Renal pelvis (tissue), 4 donors: Measurements from ENCODE around the gene DTNBP1. TPM values are rescaled to one million over a fixed set of nuclear protein-coding genes. Genes with fewer than 3 reads are reported as not detected.

ENCODE experiments used
- DNase-seq: peaks from one replicate; pipeline ENCODE4 v3.0.0-alpha.2; 2013
- polyA plus RNA-seq, 3 donors: library from polyadenylated mRNA; unstranded; fragments of 120-200 nt; gene quantifications; one replicate each; pipeline ENCODE4 v1.2.1, GENCODE V29; 2013; ENCODE audit not compliant: insufficient read length in 3 of 3

DTNBP1 gene
- polyA plus RNA-seq, 3 donors: 20.7 to 27.5 (median 22.8) TPM

DNA sequence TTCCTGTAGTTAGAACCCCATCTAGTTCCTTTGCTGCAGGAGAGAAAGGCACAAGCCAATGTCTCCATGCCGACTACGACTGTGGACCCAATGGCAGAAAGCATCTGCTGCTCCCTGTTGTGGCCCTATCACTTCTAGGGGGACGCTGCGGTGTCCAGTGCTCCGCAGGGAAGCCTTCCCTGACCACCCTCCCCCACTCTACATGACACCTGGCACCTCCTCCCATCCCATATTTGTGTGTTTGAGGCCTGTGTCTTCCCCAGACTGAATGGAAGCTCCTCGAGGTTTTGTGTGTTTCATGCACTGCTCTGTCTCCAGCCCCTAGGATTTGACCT is 159.5 kb downstream of the DTNBP1 start:
- DNase-seq: no peak

DNA sequence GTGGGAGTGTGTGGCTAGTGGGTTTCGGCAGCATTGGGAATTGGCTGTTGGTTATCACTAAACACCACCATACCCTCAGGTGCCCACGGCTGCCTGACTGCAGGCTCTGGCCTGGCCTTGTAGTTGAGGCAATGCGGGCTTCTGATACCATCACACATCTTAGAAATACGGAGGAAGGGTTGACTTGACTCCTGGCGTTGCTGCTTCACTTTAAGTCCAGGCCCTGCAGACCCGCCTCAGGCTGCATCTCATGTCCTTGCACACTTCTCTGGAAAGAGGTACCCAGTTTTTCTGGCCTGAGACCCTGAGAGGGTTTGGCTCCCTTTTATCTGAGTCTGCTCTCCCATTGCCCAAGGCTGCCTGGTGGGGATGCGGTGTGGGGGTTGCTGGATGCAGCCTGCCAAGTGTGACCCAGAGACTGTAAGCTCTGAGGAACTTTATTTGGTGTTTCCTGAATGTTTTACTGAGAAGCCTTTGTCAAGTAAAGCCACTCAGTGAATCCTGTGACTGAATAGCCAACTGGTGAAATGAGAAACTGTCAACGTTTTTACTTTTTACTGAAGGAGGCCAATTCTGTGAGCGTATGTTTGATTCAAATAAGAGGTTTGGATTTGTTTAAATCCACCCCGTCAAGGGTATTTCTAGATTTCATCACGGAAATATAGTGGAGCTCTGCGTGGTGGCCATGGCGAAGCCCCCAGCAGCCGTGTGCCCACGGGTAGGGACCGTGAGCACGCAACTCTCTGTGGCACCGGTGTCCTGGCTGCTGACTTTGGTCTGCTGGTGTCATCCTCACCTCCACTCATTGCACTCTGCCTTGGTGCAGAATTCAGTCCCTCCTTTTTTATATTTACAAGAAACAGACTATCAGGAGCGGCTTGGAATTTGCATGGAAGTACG is 160.1 kb downstream of the DTNBP1 start:
- DNase-seq: no peak

DNA sequence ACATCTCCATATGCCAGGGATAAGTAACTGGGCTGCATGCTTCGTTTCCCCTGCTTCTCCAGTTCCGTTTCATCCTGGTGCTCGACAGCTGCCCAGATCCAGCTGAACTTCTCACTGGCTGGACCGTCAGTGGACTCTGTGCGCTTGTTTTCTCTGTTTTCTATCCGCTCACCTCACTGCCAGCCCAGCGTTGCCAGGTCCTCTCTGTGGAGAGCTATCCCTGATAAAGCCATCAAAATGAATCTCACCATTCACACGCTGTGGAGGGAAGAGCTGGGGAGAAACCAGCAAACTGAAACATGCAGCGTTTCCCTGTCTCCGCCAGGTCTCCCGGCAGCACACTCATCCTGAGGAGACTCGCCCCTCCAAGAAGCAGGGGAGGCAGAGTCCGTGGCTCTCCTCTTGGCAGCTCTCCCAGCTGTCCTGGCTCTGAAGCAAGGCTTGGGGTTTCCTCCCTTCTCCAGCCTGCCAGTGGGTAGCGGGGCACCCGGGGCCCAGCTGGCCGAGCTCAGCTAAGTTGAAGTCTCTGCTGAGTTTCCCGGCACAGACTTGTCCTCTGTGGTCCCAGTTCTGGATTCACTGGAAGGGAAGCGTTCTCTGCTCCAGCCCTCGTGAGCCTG is 160.9 kb downstream of the DTNBP1 start:
- DNase-seq: no peak

DNA sequence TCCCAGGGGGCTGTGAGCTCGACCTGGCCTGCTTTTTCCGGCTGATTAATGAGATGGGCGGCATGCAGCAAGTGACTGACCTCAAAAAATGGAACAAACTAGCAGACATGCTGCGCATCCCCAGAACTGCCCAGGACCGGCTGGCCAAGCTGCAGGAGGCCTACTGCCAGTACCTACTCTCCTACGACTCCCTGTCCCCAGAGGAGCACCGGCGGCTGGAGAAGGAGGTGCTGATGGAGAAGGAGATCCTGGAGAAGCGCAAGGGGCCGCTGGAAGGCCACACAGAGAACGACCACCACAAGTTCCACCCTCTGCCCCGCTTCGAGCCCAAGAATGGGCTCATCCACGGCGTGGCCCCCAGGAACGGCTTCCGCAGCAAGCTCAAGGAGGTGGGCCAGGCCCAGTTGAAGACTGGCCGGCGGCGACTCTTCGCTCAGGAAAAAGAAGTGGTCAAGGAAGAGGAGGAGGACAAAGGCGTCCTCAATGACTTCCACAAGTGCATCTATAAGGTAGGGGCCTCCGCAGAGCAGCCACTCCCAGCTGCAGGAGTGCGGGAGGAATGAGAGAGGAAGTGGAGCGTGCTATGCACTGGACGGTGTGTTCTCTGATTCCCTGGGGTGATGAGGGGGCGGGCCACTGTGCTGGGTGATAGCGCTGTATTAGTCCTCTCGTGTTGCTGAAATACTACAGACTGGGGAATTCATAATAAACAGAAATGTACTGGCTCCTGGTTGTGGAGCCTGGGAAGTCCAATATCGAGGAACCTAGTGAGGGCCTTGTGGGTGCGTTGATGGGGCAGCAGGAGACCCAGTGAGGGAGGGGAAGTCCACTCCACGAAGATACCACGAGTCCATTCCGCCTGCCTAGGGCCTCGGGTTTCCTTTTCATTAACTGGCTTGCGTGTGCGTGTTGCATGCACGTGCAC is 161.7 kb downstream of the DTNBP1 start:
- no peak for DNase-seq

DNA sequence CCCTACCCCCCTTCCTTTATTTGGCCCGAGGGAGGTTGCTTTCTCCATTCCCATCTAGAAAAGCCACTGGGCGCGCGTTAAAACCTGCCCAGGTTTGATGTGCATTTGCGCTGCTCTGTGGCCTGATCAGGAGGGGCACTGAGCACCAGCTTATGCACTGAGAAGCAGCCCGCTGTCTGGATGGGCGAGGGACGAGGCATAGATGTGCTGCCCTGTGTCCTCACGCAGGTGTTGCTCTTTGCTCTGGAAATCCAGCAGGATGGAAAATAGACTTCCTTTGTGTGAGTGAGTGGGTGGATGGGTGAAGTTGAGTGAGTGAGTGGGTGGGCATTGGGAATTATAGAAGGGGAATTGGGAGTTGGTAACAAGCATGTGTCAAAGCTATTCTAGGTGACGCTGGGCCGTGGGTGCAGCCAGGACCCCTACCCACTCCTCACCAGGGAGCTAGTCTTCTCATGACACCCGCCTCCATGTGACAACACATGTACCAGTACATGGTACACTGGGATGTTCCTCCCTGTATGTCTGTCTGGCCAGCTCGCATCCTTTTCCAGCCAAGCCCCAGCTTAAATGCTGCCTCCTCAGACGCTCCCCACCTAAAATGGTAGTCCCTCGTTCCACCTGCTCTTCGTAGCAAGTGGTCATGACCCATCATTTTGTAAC is 162.6 kb downstream of the DTNBP1 start:
- DNase-seq: no peak

DNA sequence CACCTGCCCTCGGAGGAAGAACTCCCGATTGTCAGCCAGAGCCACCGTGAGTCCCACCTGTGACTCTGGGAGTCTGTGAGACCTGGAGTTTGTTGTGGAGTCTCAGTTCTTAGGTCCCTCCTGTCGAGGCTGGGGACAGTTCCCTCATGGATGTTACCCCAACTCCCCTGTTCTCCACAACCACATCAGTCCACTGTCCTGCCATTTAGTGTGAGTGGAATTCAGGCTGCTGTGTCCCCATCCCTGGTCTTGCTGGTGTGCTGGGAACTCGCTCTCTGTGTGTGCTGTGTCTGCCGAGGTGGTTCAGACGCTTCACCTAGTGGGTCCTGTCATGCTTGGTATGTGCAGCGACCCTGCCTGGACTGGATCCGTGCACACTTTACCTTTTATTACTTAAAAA is 163.2 kb downstream of the DTNBP1 start:
- no peak for DNase-seq

DNA sequence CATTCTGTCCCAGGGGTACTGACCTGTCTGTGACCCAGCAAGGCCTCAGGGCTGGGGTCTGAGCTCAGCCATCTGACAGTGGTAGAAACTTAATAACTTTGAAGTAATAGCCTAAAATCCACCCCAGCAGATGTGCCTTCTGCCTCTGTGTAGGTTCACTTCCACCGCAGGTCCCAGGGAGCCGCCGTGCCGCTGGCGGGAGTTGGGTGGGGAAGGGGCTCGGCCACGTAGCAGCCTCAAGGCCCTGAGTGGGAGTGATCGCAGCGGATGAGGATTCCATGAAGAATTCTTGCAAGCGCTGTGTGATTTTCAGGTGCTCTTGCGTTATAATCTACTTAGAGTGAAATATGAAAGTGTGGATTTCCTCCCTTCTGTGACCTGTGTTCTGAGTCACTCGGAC is 163.7 kb downstream of the DTNBP1 start:
- no peak for DNase-seq

DNA sequence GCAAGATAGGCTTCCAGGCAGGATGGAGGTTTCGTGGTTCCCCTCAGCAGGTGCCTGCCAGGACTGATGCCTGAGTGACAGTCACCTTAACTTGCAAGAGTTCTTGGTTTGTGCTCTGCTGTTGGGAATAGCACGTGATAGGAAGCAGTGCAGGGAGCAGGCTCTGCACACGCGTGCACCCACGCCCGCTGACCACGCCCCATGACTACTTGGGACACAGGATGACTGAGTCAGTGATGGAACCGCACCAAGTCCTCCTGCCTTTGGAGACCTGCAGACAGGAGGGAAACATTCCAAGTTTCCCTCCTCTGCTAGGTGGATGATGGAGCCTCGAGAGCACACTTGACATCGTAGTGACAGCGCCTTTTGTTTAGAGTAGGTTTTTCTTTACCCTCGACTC is 164.2 kb downstream of the DTNBP1 start:
- DNase-seq: no peak

DNA sequence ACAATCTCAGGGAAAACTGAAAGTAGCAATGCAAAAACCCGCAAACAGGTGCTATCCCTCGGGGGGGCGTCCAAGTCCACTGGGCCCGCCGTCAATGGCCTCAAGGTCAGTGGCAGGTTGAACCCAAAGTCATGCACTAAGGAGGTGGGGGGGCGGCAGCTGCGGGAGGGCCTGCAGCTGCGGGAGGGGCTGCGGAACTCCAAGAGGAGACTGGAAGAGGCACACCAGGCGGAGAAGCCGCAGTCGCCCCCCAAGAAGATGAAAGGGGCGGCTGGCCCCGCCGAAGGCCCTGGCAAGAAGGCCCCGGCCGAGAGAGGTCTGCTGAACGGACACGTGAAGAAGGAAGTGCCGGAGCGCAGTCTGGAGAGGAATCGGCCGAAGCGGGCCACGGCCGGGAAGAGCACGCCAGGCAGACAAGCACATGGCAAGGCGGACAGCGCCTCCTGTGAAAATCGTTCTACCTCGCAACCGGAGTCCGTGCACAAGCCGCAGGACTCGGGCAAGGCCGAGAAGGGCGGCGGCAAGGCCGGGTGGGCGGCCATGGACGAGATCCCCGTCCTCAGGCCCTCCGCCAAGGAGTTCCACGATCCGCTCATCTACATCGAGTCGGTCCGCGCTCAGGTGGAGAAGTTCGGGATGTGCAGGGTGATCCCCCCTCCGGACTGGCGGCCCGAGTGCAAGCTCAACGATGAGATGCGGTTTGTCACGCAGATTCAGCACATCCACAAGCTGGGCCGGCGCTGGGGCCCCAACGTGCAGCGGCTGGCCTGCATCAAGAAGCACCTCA is 166.3 kb downstream of the DTNBP1 start:
- DNase-seq: no peak

DNA sequence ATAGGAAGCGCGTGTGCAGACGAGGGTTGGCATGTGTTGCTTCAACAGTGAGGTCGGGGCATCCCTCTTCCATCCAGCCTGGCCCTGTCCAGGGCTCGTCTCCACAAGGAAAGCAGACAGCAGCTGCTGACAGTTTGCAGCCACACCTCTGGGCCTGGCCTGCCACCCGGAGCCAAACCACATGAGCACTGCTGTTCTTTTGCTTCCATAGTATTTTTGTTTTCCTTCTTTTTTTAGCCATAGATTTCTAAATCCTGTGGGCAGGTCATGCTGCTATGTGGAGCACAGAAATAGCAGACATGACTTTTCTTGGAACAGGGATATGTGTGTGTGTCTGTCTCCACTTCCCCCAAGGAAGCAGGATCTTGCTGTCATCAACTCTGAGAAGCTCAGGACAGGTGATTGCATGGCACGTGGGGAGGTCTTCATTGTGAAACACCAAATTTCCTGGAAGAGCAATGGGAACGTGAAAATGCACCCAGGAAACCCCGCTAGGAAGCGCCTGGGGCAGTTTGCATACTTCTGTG is 167.4 kb downstream of the DTNBP1 start:
- no peak for DNase-seq

DNA sequence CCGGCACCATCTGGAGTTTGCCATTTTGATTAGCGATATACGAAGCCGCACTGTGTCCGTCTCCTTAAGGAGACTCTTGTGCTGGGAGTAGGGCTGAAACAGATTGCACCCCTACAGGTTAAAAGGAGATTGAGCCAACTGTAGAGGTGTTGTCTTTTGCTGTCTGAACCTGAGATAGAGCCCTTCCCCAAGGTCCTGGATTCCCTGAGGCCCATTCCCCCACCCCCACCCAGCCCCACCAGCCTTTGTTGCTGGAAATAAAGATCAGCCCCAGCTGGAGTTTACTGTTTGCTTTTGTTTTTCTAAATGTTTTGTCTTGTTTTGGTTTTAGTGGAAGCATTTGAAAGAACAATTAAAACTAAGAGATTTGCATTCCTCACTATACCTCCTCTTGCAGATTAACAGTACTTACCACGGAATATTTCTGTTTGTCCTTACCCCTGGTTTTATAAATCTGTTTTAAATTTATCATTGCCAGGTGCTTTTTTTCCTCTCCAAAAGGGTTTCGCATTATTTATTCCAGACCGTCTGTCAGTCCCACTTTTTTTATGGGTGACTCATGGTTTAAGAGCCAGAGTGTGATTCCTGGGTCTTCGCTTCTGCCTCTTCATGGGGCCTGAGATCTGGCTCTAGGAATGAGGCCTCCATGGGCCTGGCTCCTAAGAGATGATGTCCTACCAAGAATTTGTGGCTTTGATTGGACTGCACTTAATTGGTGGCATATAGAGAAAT is 169.2 kb downstream of the DTNBP1 start:
- DNase-seq: no peak

DNA sequence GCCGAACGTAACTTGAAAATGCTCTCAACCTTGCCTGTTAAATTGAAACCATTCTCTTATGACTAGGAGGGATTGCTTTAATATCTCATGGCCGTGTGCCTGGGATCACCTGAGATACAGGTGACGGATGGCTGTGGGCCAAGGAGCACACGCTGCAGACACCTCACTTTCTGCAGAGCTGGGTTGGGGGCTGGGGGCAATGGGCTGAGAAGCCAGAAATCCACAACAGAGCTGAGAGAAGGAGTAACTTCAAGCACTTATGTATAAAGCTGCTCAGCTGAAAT is 170.9 kb downstream of the DTNBP1 start:
- DNase-seq: no peak

DNA sequence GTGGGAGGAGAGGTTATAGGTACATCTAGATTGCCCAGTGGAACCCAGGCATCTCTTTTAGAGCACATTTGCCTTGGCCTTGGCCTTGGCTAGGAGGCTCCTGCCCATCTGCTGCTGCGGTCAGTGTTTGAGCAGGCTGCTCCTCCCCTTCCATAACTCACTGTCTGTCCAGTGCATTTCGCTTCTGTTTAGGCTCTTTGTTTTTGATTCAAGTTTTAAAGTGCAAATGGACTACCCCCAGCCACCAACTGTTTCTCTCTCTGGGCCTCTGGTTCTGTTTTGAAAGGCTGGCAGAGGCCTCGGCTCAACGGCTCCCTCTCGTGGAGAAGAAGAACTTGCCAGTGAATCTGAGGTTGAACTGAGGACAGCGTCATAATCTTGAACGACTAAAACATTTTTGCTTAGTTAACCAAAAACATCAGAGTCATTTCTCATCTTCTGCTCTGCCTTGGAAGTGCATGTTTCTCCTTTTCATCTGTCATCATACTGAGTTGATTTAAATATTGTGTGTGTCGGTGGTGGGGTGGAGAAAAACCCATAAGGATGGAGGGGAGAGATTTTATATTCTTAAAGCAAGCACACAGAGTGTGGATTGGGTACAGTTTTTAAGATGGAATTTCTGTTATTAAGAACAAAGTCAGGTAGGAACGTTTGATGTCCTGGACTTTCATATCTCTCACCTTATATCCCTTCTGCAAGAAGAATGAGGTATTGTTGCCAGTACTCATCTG is 171.4 kb downstream of the DTNBP1 start:
- peak; percentile 82 for DNase-seq

DNA sequence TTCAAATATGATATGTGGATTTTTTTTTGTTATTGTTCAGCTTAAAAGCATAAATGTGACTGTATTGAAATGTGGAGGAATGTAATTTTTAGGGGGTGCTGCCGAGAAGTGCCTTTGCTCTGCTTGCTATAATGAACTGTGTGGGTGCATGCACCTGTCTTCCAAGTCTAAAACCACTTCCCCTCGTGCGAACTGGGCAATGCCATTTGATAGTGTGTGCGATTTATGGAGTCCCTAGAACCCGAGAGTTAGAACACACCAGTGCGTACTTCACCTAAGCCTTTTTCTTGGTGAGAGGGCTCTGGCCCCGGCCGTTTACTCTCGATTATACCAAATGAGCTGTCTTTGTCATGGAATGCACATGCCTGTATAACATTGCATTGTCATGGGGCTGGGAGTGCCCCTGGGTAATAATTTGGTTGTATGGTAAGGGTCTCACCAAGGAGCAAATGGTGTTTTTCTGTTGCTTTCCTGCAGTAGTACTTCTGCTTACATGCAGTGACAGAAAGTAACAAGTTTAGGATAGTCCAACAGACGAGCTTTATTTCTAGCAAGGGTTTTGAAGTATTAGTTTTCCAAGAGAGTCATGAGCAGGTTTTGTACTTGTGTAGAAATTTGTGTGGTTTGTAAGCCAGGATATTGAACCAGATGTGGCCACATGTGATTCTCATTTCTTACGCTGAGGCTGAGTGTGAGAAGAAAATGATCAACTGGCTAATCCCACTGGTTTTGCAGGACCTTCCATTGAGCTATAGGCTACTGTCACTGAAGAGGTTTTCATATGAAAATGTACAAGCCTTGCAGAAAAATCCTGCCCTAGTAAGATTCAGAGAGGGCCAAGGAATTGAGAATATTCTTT is 172.4 kb downstream of the DTNBP1 start:
- no peak for DNase-seq

DNA sequence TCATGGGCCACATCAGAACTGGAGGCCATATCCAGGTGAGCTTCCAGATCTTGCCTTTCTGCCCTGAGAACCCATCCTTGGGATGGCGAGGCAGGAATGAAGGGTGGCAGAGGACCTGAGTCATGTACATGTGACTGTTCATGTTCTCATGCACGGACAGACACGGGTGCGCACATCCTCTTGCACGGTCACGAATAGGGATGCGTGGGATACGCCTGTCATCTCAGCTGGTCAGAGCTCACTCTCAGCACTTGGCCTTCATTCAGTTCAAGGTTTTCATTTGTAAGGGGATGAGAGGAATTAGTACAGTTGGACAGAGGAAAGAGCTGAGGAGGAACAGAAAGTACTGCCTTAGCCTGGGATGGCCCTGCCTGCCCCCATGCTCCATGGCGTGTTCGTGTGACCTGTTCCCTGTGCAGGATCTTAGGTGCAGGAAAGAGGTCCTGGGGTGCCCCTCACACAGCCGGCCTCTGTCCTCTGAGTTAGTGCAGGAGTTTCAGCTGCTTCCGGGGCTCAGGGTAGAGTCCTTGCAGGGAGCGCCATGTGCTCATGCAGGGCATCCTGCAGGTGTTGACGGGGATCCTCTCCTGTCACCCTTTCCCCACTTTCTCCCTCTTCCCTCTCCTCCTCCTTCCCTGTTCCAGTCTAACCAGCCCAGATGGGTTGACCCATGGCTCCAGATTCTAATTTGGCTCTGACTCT is 173.4 kb downstream of the DTNBP1 start:
- DNase-seq: no peak

DNA sequence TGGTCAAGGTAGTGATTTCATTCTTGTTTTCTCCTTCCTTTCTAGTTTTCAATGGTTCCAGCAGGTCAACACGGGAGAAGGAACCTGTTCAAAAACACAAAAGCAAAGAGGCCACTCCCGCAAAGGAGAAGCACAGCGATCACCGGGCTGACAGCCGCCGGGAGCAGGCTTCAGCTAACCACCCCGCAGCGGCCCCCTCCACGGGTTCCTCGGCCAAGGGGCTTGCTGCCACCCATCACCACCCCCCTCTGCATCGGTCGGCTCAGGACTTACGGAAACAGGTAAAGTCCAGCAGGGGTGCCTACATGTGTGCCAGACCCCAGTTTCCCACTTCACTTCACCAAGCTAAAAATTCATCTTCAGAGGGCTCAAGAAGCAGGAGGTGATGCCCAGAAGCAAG is 175.6 kb downstream of the DTNBP1 start:
- DNase-seq: no peak

DNA sequence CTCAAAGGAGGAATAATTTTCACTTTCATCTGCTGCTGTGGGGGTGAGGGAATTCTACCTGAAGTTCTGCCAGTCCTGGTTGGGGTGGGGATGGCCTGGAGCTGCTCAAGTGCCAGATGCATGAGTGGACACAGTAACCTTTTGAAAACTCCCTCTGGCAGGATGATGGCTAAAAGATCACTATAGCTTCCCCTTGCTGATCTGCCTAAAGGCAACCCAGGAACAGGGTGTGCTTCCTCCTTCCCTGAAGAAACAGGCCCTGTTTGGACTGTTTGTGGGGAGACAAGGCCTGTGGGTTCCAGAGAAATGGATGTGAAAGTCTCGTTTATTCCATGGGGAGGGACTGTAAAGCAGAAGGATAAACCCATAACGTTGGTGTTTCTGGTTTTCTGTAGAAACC is 176.9 kb downstream of the DTNBP1 start:
- no peak for DNase-seq

DNA sequence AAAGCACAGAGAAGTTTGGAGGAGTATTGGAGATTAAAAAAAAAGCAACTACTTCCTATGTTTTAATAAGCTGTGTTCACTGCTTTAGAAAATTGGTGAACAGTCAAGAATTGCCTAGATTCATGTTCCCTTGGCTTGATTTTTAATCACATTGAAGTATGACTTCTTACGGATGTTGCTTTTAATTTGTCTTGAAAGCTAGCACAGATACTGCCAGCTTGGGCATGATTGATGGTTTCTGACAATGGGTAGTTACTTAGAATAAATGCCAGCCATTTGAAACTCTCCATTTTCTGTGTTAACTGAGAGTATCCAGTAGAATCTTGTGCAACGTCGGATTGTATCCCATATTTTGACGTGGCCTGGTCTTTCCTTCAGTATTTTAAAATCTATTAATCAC is 178.0 kb downstream of the DTNBP1 start:
- DNase-seq: no peak
